Testis (tissue), 3 donors: ENCODE measurements around the gene FOXO6. TPM values are rescaled to one million over a fixed set of nuclear protein-coding genes. Genes with fewer than 3 reads are reported as not detected.
A peak's percentile ranks its signal among the peaks of the same experiment; 100 is the strongest.

Source experiments
- DNase-seq: peaks from one replicate; pipeline ENCODE4 v3.0.0-alpha.2; 2019
- H3K27ac ChIP-seq, 2 donors: fragments of 200-600 bp; sonication (generic); one replicate each; pipeline ENCODE4 v1.5.1; 2019
- H3K27me3 ChIP-seq: fragments of 200-600 bp; sonication (generic); one replicate; pipeline ENCODE4 v1.5.1; 2019
- H3K36me3 ChIP-seq: fragments of 200-600 bp; sonication (generic); one replicate; pipeline ENCODE4 v1.5.1; 2017; ENCODE audit warnings: low read depth; ENCODE audit errors: missing control alignments
- H3K4me1 ChIP-seq: fragments of 200-600 bp; sonication (generic); one replicate; pipeline ENCODE4 v1.5.1; 2019
- H3K4me3 ChIP-seq, 2 donors: fragments of 200-600 bp; sonication (generic); one replicate each; pipeline ENCODE4 v1.5.1; 2017 to 2019
- H3K9me3 ChIP-seq: fragments of 200-600 bp; sonication (generic); one replicate; pipeline ENCODE4 v1.5.1; 2017
- POLR2A ChIP-seq: fragments of 450-650 bp; IDR thresholded peaks from one replicate; pipeline ENCODE4 v1.6.1; 2017; ENCODE audit warnings: antibody characterized with exemption, mild to moderate bottlenecking, moderate library complexity
- WGBS, 2 donors: methylation state at CpG; one replicate each; pipeline ENCODE4 v1.1.5; 2018; 5-methylcytosine and 5-hydroxymethylcytosine counted together
- intact Hi-C: fragments of 100-400 bp; cut with DNase I; formaldehyde crosslinking; loops from one replicate; pipeline ENCODE4 v1.15.1; 2023; ENCODE audit warnings: low total_unique reads
- polyA plus RNA-seq: library from polyadenylated mRNA; stranded (reverse); fragments of 350-450 nt; fragmentation: Illumina TruSeq; extraction: RNeasy Lipid Tissue Mini Kit (QIAGEN cat#74804); gene quantifications from one replicate; pipeline ENCODE4 v1.2.3, GENCODE V29; 2014; ENCODE audit warnings: low read depth, low replicate concordance; ENCODE audit not compliant: insufficient read depth
- total RNA-seq, 2 donors: library from RNA; depleted of rRNA; stranded (reverse); fragments of >200 nt; gene quantifications; one replicate each; pipeline ENCODE4 v1.2.3, GENCODE V29; 2016
- TF ChIP-seq, protein P1 (sequence below), 3 experiments: fragments of 450-650 bp in 2 of 3; fragments of 200-600 bp in 1 of 3; sonication (generic) in 1 of 3; IDR thresholded peaks; one replicate each; pipeline ENCODE4 v1.5.1; 2016 to 2019; ENCODE audit warnings: antibody characterized with exemption in 3 of 3, mild to moderate bottlenecking in 2 of 3, moderate library complexity in 1 of 3

Gene FOXO6
- total and polyA plus RNA-seq, 3 donors from 2014 or later = 2.4 to 4.5 (median 3.8) TPM

DNA sequence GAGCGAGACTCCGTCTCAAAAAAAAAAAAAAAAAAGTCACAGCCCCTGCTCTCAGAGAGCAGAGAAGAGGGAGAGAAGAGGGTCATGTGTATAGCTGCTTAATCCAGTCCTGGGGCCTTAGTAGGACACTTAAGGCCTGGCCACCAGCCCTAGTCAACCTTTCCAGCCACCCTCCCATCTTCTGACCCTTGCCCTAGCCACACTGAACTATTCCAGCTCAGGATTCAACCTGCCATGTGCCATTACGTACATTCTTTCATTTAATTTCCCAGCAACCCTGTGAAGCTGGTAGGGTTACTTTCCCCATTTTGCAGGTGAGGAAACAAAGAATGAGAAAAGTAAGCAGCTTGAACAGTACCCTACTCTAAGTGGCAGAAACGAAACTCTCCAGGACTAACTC is 9.0 kb downstream of the FOXO6 start:
- WGBS, 2 donors = 61 to 73% methylated on average over 3 to 4 of the region's 4 CpGs
- H3K27me3 ChIP-seq = no peaks in the 10 kb centered on the region
- peak overlapping the region in 1 of 2 donors; percentile 68 for H3K27ac ChIP-seq
- TF ChIP-seq POLR2A = no peak
- TF ChIP-seq, protein P1, sequence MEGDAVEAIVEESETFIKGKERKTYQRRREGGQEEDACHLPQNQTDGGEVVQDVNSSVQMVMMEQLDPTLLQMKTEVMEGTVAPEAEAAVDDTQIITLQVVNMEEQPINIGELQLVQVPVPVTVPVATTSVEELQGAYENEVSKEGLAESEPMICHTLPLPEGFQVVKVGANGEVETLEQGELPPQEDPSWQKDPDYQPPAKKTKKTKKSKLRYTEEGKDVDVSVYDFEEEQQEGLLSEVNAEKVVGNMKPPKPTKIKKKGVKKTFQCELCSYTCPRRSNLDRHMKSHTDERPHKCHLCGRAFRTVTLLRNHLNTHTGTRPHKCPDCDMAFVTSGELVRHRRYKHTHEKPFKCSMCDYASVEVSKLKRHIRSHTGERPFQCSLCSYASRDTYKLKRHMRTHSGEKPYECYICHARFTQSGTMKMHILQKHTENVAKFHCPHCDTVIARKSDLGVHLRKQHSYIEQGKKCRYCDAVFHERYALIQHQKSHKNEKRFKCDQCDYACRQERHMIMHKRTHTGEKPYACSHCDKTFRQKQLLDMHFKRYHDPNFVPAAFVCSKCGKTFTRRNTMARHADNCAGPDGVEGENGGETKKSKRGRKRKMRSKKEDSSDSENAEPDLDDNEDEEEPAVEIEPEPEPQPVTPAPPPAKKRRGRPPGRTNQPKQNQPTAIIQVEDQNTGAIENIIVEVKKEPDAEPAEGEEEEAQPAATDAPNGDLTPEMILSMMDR (IDR thresholded peaks at IDR 0.05) = no peak
- no peaks in the 10 kb centered on the region for H3K9me3 ChIP-seq
- H3K4me1 ChIP-seq = peaks cover 43% of the 10 kb centered on the region
- H3K36me3 ChIP-seq = no peaks in the 10 kb centered on the region
- no peak for DNase-seq
- no peak overlapping the region for H3K4me3 ChIP-seq
- intact Hi-C loops = no loop called here

DNA sequence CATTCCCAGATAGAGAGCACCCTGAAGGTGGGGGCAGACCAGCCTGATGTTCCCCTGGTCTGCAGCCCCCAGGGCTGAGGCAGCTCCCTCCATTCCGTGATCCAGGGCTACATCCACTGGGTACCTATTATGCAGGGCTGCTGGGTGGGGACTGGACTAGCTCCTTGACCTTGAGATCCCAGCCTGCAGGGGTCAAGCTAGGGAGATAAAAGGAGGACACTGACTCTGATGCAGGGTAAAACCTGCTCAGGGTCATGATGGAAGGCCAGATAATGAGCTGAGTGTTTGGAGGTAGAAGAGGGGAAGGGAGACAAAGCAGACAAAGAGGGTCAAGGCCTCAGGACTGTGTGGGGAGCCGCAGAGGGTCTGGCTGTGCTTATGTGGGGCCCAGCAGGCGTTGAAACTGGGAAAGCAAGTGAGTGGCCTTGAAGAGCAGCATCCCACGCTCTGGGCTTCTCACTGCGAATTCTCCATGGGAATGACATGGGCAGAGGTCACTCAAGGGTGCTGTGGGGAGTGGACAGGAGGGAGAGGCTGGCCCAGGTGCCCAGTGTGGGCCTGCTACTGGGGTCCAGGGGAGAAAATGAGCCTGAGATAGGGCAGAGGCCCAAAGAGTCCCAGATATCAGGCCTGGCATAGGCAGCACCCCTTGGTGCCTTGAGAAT is 9.7 kb downstream of the FOXO6 start:
- Histone ChIP-seq H3K27ac (peak overlapping the region; percentile 13 to 68), H3K27me3 (no peaks in the 10 kb centered on the region), H3K9me3 (no peaks in the 10 kb centered on the region), H3K4me3 (no peak overlapping the region), H3K4me1 (peaks cover 37% of the 10 kb centered on the region), H3K36me3 (no peaks in the 10 kb centered on the region)
- peak; percentile 62 for DNase-seq
- WGBS, 2 donors = 23 to 39% methylated on average over 4 to 5 of the region's 5 CpGs
- intact Hi-C loops = no loop called here
- TF ChIP-seq, protein P1 (IDR thresholded peaks at IDR 0.05) = no peak
- no peak for TF ChIP-seq POLR2A

DNA sequence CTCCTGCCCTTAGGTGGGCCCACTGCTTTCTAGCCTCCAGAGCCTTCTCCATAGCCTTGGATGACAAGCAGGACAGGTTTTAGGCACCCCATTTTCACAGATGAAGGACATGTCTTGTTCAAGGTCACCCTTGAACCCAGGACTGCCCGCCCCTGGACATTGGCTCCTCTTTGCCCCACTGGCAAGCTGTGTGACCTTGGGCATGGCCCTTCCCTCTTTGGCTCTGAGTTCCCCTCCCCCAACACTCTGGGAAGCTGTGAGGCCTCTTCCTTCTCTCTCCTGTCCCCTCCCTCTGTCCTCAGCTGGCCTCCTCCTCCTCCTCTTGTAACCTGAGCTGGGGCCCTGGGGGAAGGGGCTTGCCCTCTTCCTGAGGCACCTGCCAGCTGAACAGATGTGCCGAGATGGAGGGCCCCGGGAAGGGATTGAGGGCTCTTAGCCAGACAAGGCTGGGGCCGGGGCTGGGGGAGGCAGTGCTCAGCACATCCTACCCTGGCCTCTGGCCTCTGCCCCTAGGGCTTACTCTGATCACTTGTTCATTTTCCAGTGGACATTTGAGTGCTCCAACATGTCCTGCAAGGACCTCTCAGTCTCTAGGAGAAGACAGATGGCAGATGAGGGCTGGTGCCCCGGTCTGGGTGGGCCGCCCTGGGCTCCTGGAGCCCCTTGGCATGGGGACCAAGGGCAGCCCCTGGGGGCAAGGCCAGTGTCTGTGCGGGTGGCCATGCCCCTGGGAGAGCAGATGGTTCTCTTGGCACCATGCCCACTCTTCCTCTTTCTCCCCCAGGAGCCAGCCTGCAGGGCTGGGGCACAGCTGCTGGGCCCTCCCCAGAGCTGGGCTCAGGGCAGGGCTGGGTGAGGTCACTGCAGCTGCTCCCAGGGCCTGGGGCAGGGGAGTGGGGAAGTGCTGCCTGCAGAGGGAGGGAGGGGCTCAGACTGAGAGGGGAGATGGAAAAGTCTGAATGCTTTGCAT is 10.7 kb downstream of the FOXO6 start:
- Histone ChIP-seq H3K9me3 (no peaks in the 10 kb centered on the region), H3K27ac (peak overlapping the region; percentile 13 to 68), H3K36me3 (no peaks in the 10 kb centered on the region), H3K4me3 (no peak overlapping the region), H3K4me1 (peaks cover 29% of the 10 kb centered on the region), H3K27me3 (no peaks in the 10 kb centered on the region)
- DNase-seq = no peak
- TF ChIP-seq POLR2A = no peak
- TF ChIP-seq, protein P1 (IDR thresholded peaks at IDR 0.05) = no peak
- 29 to 50% methylated on average over 3 to 7 of the region's 7 CpGs for WGBS, 2 donors
- intact Hi-C loops = no loop called here

DNA sequence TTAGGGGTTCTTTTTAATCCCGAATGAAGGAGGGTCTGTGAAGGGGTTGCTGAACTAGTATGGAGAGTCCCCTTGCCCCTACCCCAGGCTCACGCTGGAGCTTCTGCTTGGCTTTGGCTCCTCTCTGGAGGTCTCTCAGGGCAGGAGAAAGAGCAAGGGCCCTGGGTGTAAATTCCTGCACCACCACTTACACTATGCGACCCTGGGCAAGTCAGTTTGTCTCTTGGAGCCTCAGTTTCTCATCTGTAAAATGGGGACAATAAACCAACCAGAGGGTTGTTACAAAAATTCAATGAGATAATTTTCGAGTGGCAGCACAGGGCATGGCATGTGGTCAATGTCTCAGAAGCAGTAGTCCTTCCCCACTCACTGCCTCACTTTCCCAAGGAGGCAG is 11.4 kb downstream of the FOXO6 start:
- H3K9me3 ChIP-seq = no peaks in the 10 kb centered on the region
- H3K4me1 ChIP-seq = peaks cover 27% of the 10 kb centered on the region
- DNase-seq = no peak
- H3K36me3 ChIP-seq = no peaks in the 10 kb centered on the region
- H3K4me3 ChIP-seq = no peak overlapping the region
- no peaks in the 10 kb centered on the region for H3K27me3 ChIP-seq
- no peak overlapping the region for H3K27ac ChIP-seq
- WGBS, 2 donors = 64 to 70% methylated on average over 4 of the region's 4 CpGs
- no peak for TF ChIP-seq POLR2A
- TF ChIP-seq, protein P1 (IDR thresholded peaks at IDR 0.05) = no peak
- intact Hi-C loops = no loop called here
